ACHN (cell line): ENCODE data around the gene ADGRG1.

ENCODE experiments used
- DNase-seq: peaks from one replicate; pipeline ENCODE4 v3.0.0-alpha.2; 2015
- in situ Hi-C: cut with HindIII; loops from 2 replicates; pipeline ENCODE4 v1.10.0; 2017; ENCODE audit warnings: low sequenced_read_pairs, low pct_ligation_motif_present, low pct_unique_long_range_greater_than_20kb

Gene ADGRG1

GRCh38 chr16:57603115-57604024, 25.1 kb upstream of the ADGRG1 start:
- no peak for DNase-seq
- in situ Hi-C loops, result no loop called here

GRCh38 chr16:57604177-57604576, 24.3 kb upstream of the ADGRG1 start:
- in situ Hi-C loops, result no loop called here
- DNase-seq, result no peak

- DNase-seq, result no peak
- in situ Hi-C loops, result no loop called here
Observed at GRCh38 chr16:57606147-57606846, 22.1 kb upstream of the ADGRG1 start.

- DNase-seq, result no peak
Observed at GRCh38 chr16:57606847-57607501, 21.5 kb upstream of the ADGRG1 start.

GRCh38 chr16:57607676-57608461, 20.6 kb upstream of the ADGRG1 start:
- in situ Hi-C loops, result no loop called here
- DNase-seq, result no peak

More at GRCh38 chr16:57606847-57607501, 21.5 kb upstream of the ADGRG1 start:
- in situ Hi-C loops, result no loop called here

GRCh38 chr16:57608462-57609113, 19.8 kb upstream of the ADGRG1 start:
- in situ Hi-C loops, result no loop called here
- DNase-seq, result no peak

GRCh38 chr16:57609541-57610401, 18.7 kb upstream of the ADGRG1 start:
- DNase-seq, result no peak
- in situ Hi-C loops, result no loop called here

GRCh38 chr16:57610611-57611010, 17.8 kb upstream of the ADGRG1 start:
- in situ Hi-C loops, result no loop called here
- no peak for DNase-seq

GRCh38 chr16:57611181-57611580, 17.2 kb upstream of the ADGRG1 start:
- in situ Hi-C loops, result no loop called here
- no peak for DNase-seq

GRCh38 chr16:57611706-57612105, 16.7 kb upstream of the ADGRG1 start:
- no peak for DNase-seq
- in situ Hi-C loops, result no loop called here

- in situ Hi-C loops, result no loop called here
Observed at GRCh38 chr16:57612494-57612893, 15.9 kb upstream of the ADGRG1 start.

GRCh38 chr16:57613514-57613913, 14.9 kb upstream of the ADGRG1 start:
- DNase-seq, result no peak
- in situ Hi-C loops, result no loop called here

More at GRCh38 chr16:57612494-57612893, 15.9 kb upstream of the ADGRG1 start:
- no peak for DNase-seq

- in situ Hi-C loops, result no loop called here
Observed at GRCh38 chr16:57614536-57614935, 13.9 kb upstream of the ADGRG1 start.

GRCh38 chr16:57614944-57615343, 13.5 kb upstream of the ADGRG1 start:
- in situ Hi-C loops, result no loop called here
- no peak for DNase-seq

More at GRCh38 chr16:57614536-57614935, 13.9 kb upstream of the ADGRG1 start:
- no peak for DNase-seq

GRCh38 chr16:57615813-57616212, 12.6 kb upstream of the ADGRG1 start:
- no peak for DNase-seq
- in situ Hi-C loops, result no loop called here

GRCh38 chr16:57616241-57616640, 12.2 kb upstream of the ADGRG1 start:
- no peak for DNase-seq
- in situ Hi-C loops, result no loop called here

GRCh38 chr16:57616876-57617275, 11.6 kb upstream of the ADGRG1 start:
- in situ Hi-C loops, result no loop called here
- DNase-seq, result no peak
